Measurements from ENCODE around the gene APOC3.

The APOC3 gene

GRCh38 chr11:116804001-116804400, 25.7 kb upstream of the APOC3 start:
- no peak for DNase-seq (ENCODE audit: low read depth, low spot score)

- no peak for DNase-seq (ENCODE audit: low read depth, low spot score)
Observed at GRCh38 chr11:116807601-116808261, 22.0 kb upstream of the APOC3 start.

GRCh38 chr11:116808262-116809175, 21.2 kb upstream of the APOC3 start:
- no peak for DNase-seq (ENCODE audit: low read depth, low spot score)

- no peak for DNase-seq (ENCODE audit: low read depth, low spot score)
Observed at GRCh38 chr11:116811194-116811593, 18.5 kb upstream of the APOC3 start.

GRCh38 chr11:116812109-116812508, 17.6 kb upstream of the APOC3 start:
- DNase-seq (ENCODE audit: low read depth, low spot score) = no peak

GRCh38 chr11:116813170-116813569, 16.5 kb upstream of the APOC3 start:
- no peak for DNase-seq (ENCODE audit: low read depth, low spot score)

GRCh38 chr11:116813781-116814471, 15.8 kb upstream of the APOC3 start:
- DNase-seq (ENCODE audit: low read depth, low spot score) = no peak

- DNase-seq (ENCODE audit: low read depth, low spot score) = no peak
Observed at GRCh38 chr11:116814502-116814901, 15.2 kb upstream of the APOC3 start.

- no peak for DNase-seq (ENCODE audit: low read depth, low spot score)
Observed at GRCh38 chr11:116819049-116819448, 10.7 kb upstream of the APOC3 start.

- DNase-seq (ENCODE audit: low read depth, low spot score) = no peak
Observed at GRCh38 chr11:116821050-116821918, 8.4 kb upstream of the APOC3 start.

- DNase-seq (ENCODE audit: low read depth, low spot score) = no peak
Observed at GRCh38 chr11:116822575-116822974, 7.1 kb upstream of the APOC3 start.

GRCh38 chr11:116823031-116823843, 6.5 kb upstream of the APOC3 start, which contains the start of gene APOA4:
TSS of gene APOA4 (minus strand) at chr11:116823304. CDS start at chr11:116823191, 113 bp downstream.
- no peak for DNase-seq (ENCODE audit: low read depth, low spot score)

GRCh38 chr11:116825434-116825833, 4.3 kb upstream of the APOC3 start:
- DNase-seq (ENCODE audit: low read depth, low spot score) = no peak

- no peak for DNase-seq (ENCODE audit: low read depth, low spot score)
Observed at GRCh38 chr11:116825854-116826750, 3.6 kb upstream of the APOC3 start.

- no peak for DNase-seq (ENCODE audit: low read depth, low spot score)
Observed at GRCh38 chr11:116826751-116827431, 2.8 kb upstream of the APOC3 start.

- no peak for DNase-seq (ENCODE audit: low read depth, low spot score)
Observed at GRCh38 chr11:116827461-116827860, 2.2 kb upstream of the APOC3 start.

- DNase-seq (ENCODE audit: low read depth, low spot score) = no peak
Observed at GRCh38 chr11:116828632-116829524, 829 bp upstream of the APOC3 start.

Data from brain pericyte (primary cell).